Measurements from ENCODE around the gene SPSB3. TPM values are rescaled to one million over a fixed set of nuclear protein-coding genes. Genes with fewer than 3 reads are reported as not detected.
A peak's percentile ranks its signal among the peaks of the same experiment; 100 is the strongest.

Gene SPSB3
- total RNA-seq, 1 donor from 2014 or later = 28.8 TPM

- DNase-seq (ENCODE audit: low spot score) = peak; percentile 80
Observed at GRCh38 chr16:1790261-1790610, 7.9 kb upstream of the SPSB3 start.

- DNase-seq (ENCODE audit: low spot score) = no peak
Observed at GRCh38 chr16:1789643-1790045, 7.3 kb upstream of the SPSB3 start.

- DNase-seq (ENCODE audit: low spot score) = no peak
Observed at GRCh38 chr16:1788708-1789100, 6.3 kb upstream of the SPSB3 start.

GRCh38 chr16:1788095-1788707 lies 5.8 kb upstream of the SPSB3 start:
- no peak for DNase-seq (ENCODE audit: low spot score)

- DNase-seq (ENCODE audit: low spot score) = no peak
Observed at GRCh38 chr16:1787322-1788094, 5.1 kb upstream of the SPSB3 start.

GRCh38 chr16:1787056-1787321 lies 4.6 kb upstream of the SPSB3 start:
- DNase-seq (ENCODE audit: low spot score) = no peak

GRCh38 chr16:1786242-1787055 lies 4.1 kb upstream of the SPSB3 start:
- DNase-seq (ENCODE audit: low spot score) = no peak

- DNase-seq (ENCODE audit: low spot score) = no peak
Observed at GRCh38 chr16:1785846-1786170, 3.4 kb upstream of the SPSB3 start.

- no peak for DNase-seq (ENCODE audit: low spot score)
Observed at GRCh38 chr16:1784977-1785845, 2.8 kb upstream of the SPSB3 start.

GRCh38 chr16:1781758-1782407 lies 488 bp downstream of the SPSB3 start:
- DNase-seq (ENCODE audit: low spot score) = no peak

GRCh38 chr16:1781254-1781653 lies 1.1 kb downstream of the SPSB3 start:
- no peak for DNase-seq (ENCODE audit: low spot score)

GRCh38 chr16:1780677-1781072 lies 1.7 kb downstream of the SPSB3 start:
- DNase-seq (ENCODE audit: low spot score) = no peak

- no peak for DNase-seq (ENCODE audit: low spot score)
Observed at GRCh38 chr16:1779741-1780676, 2.4 kb downstream of the SPSB3 start.

- DNase-seq (ENCODE audit: low spot score) = no peak
Observed at GRCh38 chr16:1779234-1779701, 3.1 kb downstream of the SPSB3 start.

- no peak for DNase-seq (ENCODE audit: low spot score)
Observed at GRCh38 chr16:1778200-1779179, 3.9 kb downstream of the SPSB3 start.

GRCh38 chr16:1777375-1778199 lies 4.8 kb downstream of the SPSB3 start:
- no peak for DNase-seq (ENCODE audit: low spot score)

- no peak for DNase-seq (ENCODE audit: low spot score)
Observed at GRCh38 chr16:1776991-1777374, 5.4 kb downstream of the SPSB3 start.

GRCh38 chr16:1776672-1776955 lies 5.8 kb downstream of the SPSB3 start:
- no peak for DNase-seq (ENCODE audit: low spot score)

Data from mesenteric fat pad (tissue), 1 donor.